ENCODE measurements around the gene SCTR.

- TF ChIP-seq CTCF (IDR thresholded peaks at IDR 0.05; ENCODE audit: low read depth, low read length) = no peak
- TF ChIP-seq EZH2phosphoT487 (IDR thresholded peaks at IDR 0.05; ENCODE audit: low read depth) = no peak
These were observed 98.5 kb downstream of the SCTR start for GRCh38 chr2:119425620-119426395.
